WTC11 (cell line): ENCODE results near the gene CCNA2.

Source experiments
- CREB1 ChIP-seq: sonication (generic); formaldehyde crosslinking; IDR thresholded peaks from 2 replicates; pipeline ENCODE4 v1.8.0; 2023; ENCODE audit warnings: mild to moderate bottlenecking, missing genetic modification reagents
- ETV6 ChIP-seq: sonication (generic); formaldehyde crosslinking; IDR thresholded peaks from 2 replicates; pipeline ENCODE4 v1.8.1; 2022; ENCODE audit warnings: mild to moderate bottlenecking, missing genetic modification reagents
- FOXK1 ChIP-seq: sonication (generic); formaldehyde crosslinking; IDR thresholded peaks from 2 replicates; pipeline ENCODE4 v1.8.0; 2022; ENCODE audit warnings: mild to moderate bottlenecking, moderate library complexity, missing genetic modification reagents
- GABPB1 ChIP-seq: sonication (generic); formaldehyde crosslinking; IDR thresholded peaks from 2 replicates; pipeline ENCODE4 v1.8.1; 2023; ENCODE audit warnings: mild to moderate bottlenecking, missing genetic modification reagents
- OVOL2 ChIP-seq: fragments of 250-450 bp; sonication (Bioruptor Pico); IDR thresholded peaks from 2 replicates; pipeline ENCODE4 v1.9.0; 2021; ENCODE audit warnings: mild to moderate bottlenecking, borderline replicate concordance
- TEAD1 ChIP-seq: sonication (generic); formaldehyde crosslinking; IDR thresholded peaks from 2 replicates; pipeline ENCODE4 v1.8.0; 2022; ENCODE audit warnings: mild to moderate bottlenecking, missing genetic modification reagents
- ZNF121 ChIP-seq: sonication (generic); formaldehyde crosslinking; IDR thresholded peaks from 2 replicates; pipeline ENCODE4 v1.8.0; 2023; ENCODE audit warnings: missing genetic modification reagents
- ZNF232 ChIP-seq: sonication (generic); formaldehyde crosslinking; IDR thresholded peaks from 2 replicates; pipeline ENCODE4 v1.8.0; 2022; ENCODE audit warnings: mild to moderate bottlenecking, missing genetic modification reagents
- TF ChIP-seq, protein P1 (sequence below): sonication (generic); formaldehyde crosslinking; IDR thresholded peaks from 2 replicates; pipeline ENCODE4 v1.8.1; 2023; ENCODE audit warnings: mild to moderate bottlenecking, missing genetic modification reagents, moderate library complexity
- TF ChIP-seq, protein P2 (sequence below): fragments of 200-600 bp; IDR thresholded peaks from 2 replicates; pipeline ENCODE4 v1.8.0; 2022; ENCODE audit warnings: antibody characterized with exemption
- TF ChIP-seq, protein P3 (sequence below): sonication (generic); formaldehyde crosslinking; IDR thresholded peaks from 2 replicates; pipeline ENCODE4 v1.8.0; 2022; ENCODE audit warnings: missing genetic modification reagents
- TF ChIP-seq, protein P4 (sequence below): sonication (generic); formaldehyde crosslinking; IDR thresholded peaks from 2 replicates; pipeline ENCODE4 v1.8.1; 2023; ENCODE audit warnings: mild to moderate bottlenecking, missing genetic modification reagents
- TF ChIP-seq, protein P5 (sequence below): sonication (generic); formaldehyde crosslinking; IDR thresholded peaks from 2 replicates; pipeline ENCODE4 v1.8.0; 2023; ENCODE audit warnings: mild to moderate bottlenecking, missing genetic modification reagents
- TF ChIP-seq, protein P6 (sequence below): sonication (generic); formaldehyde crosslinking; IDR thresholded peaks from 2 replicates; pipeline ENCODE4 v1.8.0; 2022; ENCODE audit warnings: mild to moderate bottlenecking, missing genetic modification reagents

DNA sequence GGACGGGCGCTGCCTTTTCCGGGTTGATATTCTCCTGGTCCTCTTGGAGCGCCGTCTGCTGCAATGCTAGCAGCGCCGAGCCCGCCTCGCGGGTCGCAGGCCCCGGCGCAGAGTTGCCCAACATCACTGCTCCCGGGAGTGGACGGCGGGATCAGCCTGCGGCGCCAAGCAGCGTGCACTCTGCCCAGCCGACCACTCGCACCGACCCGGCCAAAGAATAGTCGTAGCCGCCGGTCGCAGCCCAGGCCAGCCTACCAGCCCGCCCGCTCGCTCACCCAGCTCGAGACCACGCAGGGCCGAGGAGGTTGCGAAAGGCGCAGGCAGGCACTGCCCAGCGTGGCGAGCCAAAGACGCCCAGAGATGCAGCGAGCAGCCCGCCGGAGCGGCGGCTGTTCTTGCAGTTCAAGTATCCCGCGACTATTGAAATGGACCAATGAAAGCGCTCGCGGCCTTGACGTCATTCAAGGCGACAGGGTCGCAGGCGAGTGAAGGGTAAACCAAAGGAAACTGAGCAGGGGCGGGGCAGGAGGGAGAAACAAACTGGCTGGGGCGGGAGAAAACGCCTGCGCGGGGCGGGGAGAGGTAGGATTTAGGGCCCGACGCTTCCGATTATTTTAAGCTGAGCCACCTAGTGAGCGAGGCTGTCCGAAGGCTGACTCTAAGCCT is at the start of gene CCNA2:
- TF ChIP-seq GABPB1 = peak; percentile 75; the same call in 1 of the 2 replicates
- TF ChIP-seq CREB1 = peak; percentile 89
- TF ChIP-seq, protein P1, sequence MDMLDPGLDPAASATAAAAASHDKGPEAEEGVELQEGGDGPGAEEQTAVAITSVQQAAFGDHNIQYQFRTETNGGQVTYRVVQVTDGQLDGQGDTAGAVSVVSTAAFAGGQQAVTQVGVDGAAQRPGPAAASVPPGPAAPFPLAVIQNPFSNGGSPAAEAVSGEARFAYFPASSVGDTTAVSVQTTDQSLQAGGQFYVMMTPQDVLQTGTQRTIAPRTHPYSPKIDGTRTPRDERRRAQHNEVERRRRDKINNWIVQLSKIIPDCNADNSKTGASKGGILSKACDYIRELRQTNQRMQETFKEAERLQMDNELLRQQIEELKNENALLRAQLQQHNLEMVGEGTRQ (CRISPR knock-in tag) = no peak
- TF ChIP-seq, protein P2, sequence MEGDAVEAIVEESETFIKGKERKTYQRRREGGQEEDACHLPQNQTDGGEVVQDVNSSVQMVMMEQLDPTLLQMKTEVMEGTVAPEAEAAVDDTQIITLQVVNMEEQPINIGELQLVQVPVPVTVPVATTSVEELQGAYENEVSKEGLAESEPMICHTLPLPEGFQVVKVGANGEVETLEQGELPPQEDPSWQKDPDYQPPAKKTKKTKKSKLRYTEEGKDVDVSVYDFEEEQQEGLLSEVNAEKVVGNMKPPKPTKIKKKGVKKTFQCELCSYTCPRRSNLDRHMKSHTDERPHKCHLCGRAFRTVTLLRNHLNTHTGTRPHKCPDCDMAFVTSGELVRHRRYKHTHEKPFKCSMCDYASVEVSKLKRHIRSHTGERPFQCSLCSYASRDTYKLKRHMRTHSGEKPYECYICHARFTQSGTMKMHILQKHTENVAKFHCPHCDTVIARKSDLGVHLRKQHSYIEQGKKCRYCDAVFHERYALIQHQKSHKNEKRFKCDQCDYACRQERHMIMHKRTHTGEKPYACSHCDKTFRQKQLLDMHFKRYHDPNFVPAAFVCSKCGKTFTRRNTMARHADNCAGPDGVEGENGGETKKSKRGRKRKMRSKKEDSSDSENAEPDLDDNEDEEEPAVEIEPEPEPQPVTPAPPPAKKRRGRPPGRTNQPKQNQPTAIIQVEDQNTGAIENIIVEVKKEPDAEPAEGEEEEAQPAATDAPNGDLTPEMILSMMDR = no peak
- TF ChIP-seq, protein P3, sequence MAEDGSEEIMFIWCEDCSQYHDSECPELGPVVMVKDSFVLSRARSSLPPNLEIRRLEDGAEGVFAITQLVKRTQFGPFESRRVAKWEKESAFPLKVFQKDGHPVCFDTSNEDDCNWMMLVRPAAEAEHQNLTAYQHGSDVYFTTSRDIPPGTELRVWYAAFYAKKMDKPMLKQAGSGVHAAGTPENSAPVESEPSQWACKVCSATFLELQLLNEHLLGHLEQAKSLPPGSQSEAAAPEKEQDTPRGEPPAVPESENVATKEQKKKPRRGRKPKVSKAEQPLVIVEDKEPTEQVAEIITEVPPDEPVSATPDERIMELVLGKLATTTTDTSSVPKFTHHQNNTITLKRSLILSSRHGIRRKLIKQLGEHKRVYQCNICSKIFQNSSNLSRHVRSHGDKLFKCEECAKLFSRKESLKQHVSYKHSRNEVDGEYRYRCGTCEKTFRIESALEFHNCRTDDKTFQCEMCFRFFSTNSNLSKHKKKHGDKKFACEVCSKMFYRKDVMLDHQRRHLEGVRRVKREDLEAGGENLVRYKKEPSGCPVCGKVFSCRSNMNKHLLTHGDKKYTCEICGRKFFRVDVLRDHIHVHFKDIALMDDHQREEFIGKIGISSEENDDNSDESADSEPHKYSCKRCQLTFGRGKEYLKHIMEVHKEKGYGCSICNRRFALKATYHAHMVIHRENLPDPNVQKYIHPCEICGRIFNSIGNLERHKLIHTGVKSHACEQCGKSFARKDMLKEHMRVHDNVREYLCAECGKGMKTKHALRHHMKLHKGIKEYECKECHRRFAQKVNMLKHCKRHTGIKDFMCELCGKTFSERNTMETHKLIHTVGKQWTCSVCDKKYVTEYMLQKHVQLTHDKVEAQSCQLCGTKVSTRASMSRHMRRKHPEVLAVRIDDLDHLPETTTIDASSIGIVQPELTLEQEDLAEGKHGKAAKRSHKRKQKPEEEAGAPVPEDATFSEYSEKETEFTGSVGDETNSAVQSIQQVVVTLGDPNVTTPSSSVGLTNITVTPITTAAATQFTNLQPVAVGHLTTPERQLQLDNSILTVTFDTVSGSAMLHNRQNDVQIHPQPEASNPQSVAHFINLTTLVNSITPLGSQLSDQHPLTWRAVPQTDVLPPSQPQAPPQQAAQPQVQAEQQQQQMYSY = no peak
- TF ChIP-seq, protein P4, sequence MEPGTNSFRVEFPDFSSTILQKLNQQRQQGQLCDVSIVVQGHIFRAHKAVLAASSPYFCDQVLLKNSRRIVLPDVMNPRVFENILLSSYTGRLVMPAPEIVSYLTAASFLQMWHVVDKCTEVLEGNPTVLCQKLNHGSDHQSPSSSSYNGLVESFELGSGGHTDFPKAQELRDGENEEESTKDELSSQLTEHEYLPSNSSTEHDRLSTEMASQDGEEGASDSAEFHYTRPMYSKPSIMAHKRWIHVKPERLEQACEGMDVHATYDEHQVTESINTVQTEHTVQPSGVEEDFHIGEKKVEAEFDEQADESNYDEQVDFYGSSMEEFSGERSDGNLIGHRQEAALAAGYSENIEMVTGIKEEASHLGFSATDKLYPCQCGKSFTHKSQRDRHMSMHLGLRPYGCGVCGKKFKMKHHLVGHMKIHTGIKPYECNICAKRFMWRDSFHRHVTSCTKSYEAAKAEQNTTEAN = 0 out of 2 replicates have a peak, but pooled peaks have one; percentile 22
- no peak for TF ChIP-seq ZNF121 (CRISPR knock-in tag)
- peak; percentile 74 for TF ChIP-seq TEAD1 (CRISPR knock-in tag)
- TF ChIP-seq OVOL2 (CRISPR knock-in tag) = no peak
- peak; percentile 74; the same call in 1 of the 2 replicates for TF ChIP-seq ZNF232 (CRISPR knock-in tag)
- peak; percentile 98 for TF ChIP-seq FOXK1 (CRISPR knock-in tag)
- TF ChIP-seq, protein P5, sequence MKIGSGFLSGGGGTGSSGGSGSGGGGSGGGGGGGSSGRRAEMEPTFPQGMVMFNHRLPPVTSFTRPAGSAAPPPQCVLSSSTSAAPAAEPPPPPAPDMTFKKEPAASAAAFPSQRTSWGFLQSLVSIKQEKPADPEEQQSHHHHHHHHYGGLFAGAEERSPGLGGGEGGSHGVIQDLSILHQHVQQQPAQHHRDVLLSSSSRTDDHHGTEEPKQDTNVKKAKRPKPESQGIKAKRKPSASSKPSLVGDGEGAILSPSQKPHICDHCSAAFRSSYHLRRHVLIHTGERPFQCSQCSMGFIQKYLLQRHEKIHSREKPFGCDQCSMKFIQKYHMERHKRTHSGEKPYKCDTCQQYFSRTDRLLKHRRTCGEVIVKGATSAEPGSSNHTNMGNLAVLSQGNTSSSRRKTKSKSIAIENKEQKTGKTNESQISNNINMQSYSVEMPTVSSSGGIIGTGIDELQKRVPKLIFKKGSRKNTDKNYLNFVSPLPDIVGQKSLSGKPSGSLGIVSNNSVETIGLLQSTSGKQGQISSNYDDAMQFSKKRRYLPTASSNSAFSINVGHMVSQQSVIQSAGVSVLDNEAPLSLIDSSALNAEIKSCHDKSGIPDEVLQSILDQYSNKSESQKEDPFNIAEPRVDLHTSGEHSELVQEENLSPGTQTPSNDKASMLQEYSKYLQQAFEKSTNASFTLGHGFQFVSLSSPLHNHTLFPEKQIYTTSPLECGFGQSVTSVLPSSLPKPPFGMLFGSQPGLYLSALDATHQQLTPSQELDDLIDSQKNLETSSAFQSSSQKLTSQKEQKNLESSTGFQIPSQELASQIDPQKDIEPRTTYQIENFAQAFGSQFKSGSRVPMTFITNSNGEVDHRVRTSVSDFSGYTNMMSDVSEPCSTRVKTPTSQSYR (CRISPR knock-in tag) = no peak
- TF ChIP-seq ETV6 (CRISPR knock-in tag) = peak; percentile 81; the same call in 1 of the 2 replicates
- TF ChIP-seq, protein P6, sequence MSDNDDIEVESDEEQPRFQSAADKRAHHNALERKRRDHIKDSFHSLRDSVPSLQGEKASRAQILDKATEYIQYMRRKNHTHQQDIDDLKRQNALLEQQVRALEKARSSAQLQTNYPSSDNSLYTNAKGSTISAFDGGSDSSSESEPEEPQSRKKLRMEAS (CRISPR knock-in tag) = peak; percentile 83
